HepG2 (cell line): ENCODE data around the gene NEK11.

Source experiments
- ATF1 ChIP-seq: IDR thresholded peaks from 2 replicates; pipeline ENCODE4 v1.6.1; 2016; ENCODE audit warnings: mild to moderate bottlenecking, control low read depth
- FOSL1 ChIP-seq: sonication (generic); formaldehyde crosslinking; IDR thresholded peaks from 2 replicates; pipeline ENCODE4 v1.9.0; 2021; ENCODE audit warnings: missing genetic modification reagents, borderline replicate concordance
- FOXM1 ChIP-seq: sonication (generic); formaldehyde crosslinking; IDR thresholded peaks from 2 replicates; pipeline ENCODE4 v1.5.0; 2020; ENCODE audit warnings: missing genetic modification reagents
- GABPA ChIP-seq, 2 experiments: IDR thresholded peaks; 2 replicates each; pipeline ENCODE4 v1.6.1; 2011 to 2016; ENCODE audit warnings: low read depth in 2 of 2, low read length in 1 of 2, missing biosample characterization in 1 of 2, missing genetic modification characterization in 1 of 2
- GATAD1 ChIP-seq: IDR thresholded peaks from 2 replicates; pipeline ENCODE4 v1.6.1; 2016; ENCODE audit warnings: missing genetic modification reagents, missing compliant biosample characterization
- GTF2F1 ChIP-seq: fragments of 150-350 bp; IDR thresholded peaks from 2 replicates; pipeline ENCODE4 v1.6.1; 2014; ENCODE audit warnings: low read length
- HNRNPL ChIP-seq: fragments of 200-400 bp; formaldehyde crosslinking; IDR thresholded peaks from 2 replicates; pipeline ENCODE4 v1.6.1; 2017; ENCODE audit warnings: mild to moderate bottlenecking, low read depth, low read length
- MAZ ChIP-seq, 2 experiments: sonication (generic) in 1 of 2; formaldehyde crosslinking in 1 of 2; IDR thresholded peaks; 2 replicates each; pipeline versions ENCODE4 v1.5.0 to v1.6.1; 2012 to 2020; ENCODE audit warnings: low read depth in 2 of 2, mild to moderate bottlenecking in 2 of 2, borderline replicate concordance in 1 of 2, improper control_type of control experiment in 1 of 2, low read length in 1 of 2, missing genetic modification reagents in 1 of 2, moderate library complexity in 1 of 2
- MTA3 ChIP-seq: sonication (generic); formaldehyde crosslinking; IDR thresholded peaks from 2 replicates; pipeline ENCODE4 v1.4.0; 2020; ENCODE audit warnings: missing genetic modification reagents
- PHF8 ChIP-seq: sonication (generic); formaldehyde crosslinking; IDR thresholded peaks from 2 replicates; pipeline ENCODE4 v1.5.0; 2020; ENCODE audit warnings: missing genetic modification reagents
- TARDBP ChIP-seq: sonication (generic); formaldehyde crosslinking; IDR thresholded peaks from 2 replicates; pipeline ENCODE4 v1.8.0; 2022; ENCODE audit warnings: mild to moderate bottlenecking, missing genetic modification reagents
- ZNF629 ChIP-seq: sonication (generic); formaldehyde crosslinking; conservative IDR thresholded peaks from 2 replicates; pipeline ENCODE4 v1.5.0; 2020; ENCODE audit warnings: missing genetic modification reagents
- TF ChIP-seq, protein P1 (sequence below): sonication (generic); formaldehyde crosslinking; IDR thresholded peaks from 2 replicates; pipeline ENCODE4 v1.5.0; 2020; ENCODE audit warnings: mild to moderate bottlenecking, missing genetic modification reagents, moderate library complexity

DNA sequence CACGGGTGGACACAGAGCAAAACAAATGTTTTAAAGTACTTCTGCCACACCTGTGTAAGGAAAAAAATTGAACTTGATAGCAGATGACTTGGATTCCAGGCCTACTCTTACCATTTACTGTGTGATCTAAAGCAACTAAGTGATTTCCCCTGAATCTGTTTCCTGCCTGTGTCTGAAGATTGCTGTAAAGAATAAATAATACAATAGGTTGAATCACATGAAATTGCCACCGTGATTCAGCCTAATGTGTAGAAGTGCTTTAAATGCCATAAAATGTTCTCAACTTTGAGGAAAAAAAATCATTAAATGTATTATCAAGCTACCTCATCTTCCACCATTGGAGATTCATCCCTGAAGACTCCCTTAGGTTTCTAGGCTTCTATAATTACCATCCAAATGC, 327.3 kb downstream of the NEK11 start:
- TF ChIP-seq TARDBP: no peak
- TF ChIP-seq, protein P1, sequence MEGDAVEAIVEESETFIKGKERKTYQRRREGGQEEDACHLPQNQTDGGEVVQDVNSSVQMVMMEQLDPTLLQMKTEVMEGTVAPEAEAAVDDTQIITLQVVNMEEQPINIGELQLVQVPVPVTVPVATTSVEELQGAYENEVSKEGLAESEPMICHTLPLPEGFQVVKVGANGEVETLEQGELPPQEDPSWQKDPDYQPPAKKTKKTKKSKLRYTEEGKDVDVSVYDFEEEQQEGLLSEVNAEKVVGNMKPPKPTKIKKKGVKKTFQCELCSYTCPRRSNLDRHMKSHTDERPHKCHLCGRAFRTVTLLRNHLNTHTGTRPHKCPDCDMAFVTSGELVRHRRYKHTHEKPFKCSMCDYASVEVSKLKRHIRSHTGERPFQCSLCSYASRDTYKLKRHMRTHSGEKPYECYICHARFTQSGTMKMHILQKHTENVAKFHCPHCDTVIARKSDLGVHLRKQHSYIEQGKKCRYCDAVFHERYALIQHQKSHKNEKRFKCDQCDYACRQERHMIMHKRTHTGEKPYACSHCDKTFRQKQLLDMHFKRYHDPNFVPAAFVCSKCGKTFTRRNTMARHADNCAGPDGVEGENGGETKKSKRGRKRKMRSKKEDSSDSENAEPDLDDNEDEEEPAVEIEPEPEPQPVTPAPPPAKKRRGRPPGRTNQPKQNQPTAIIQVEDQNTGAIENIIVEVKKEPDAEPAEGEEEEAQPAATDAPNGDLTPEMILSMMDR (CRISPR knock-in tag): no peak
- no peak for TF ChIP-seq MAZ (IDR thresholded peaks at IDR 0.05; ENCODE audit: borderline replicate concordance, low read depth, low read length)
- TF ChIP-seq MAZ (CRISPR knock-in tag; IDR thresholded peaks at IDR 0.05; ENCODE audit: low read depth): no peak
- no peak for TF ChIP-seq ZNF629 (CRISPR knock-in tag)
- TF ChIP-seq HNRNPL: no peak
- TF ChIP-seq ATF1 (CRISPR knock-in tag): no peak
- no peak for TF ChIP-seq PHF8 (CRISPR knock-in tag)
- no peak for TF ChIP-seq MTA3
- no peak for TF ChIP-seq FOXM1 (CRISPR knock-in tag)
- TF ChIP-seq GTF2F1: no peak
- TF ChIP-seq GABPA (IDR thresholded peaks at IDR 0.05; ENCODE audit: low read depth, low read length): no peak
- TF ChIP-seq GABPA (CRISPR knock-in tag; IDR thresholded peaks at IDR 0.05; ENCODE audit: low read depth): no peak
- TF ChIP-seq FOSL1 (CRISPR knock-in tag): no peak
- no peak for TF ChIP-seq GATAD1 (CRISPR knock-in tag)
